GM21423 (cell line): ENCODE results near the gene NUDT22.

Experiments
- ATAC-seq: cut with Tn5 transposase; IDR thresholded peaks from one replicate; pipeline ENCODE4 v1.9.1; 2021; ENCODE audit warnings: mild to moderate bottlenecking, moderate library complexity; ENCODE audit not compliant: unreplicated experiment

Gene NUDT22

GRCh38 chr11:64226507-64227051 is 505 bp downstream of the NUDT22 start:
- ATAC-seq, result peak; percentile 27

GRCh38 chr11:64227405-64227956 is 1.4 kb downstream of the NUDT22 start:
- ATAC-seq, result no peak

- ATAC-seq, result no peak
Observed at GRCh38 chr11:64229090-64229743, 3.1 kb downstream of the NUDT22 start.

- ATAC-seq, result no peak
Observed at GRCh38 chr11:64229744-64230170, 3.7 kb downstream of the NUDT22 start.

- peak; percentile 43 for ATAC-seq
Observed at GRCh38 chr11:64230171-64230984, 4.3 kb downstream of the NUDT22 start, which contains the start of gene DNAJC4. Gene DNAJC4 (plus strand): TSS chr11:64230548. CDS start chr11:64230855, 307 bp downstream.

- ATAC-seq, result no peak
Observed at GRCh38 chr11:64230985-64231365, 4.9 kb downstream of the NUDT22 start.

GRCh38 chr11:64231546-64231945 is 5.5 kb downstream of the NUDT22 start:
- ATAC-seq, result no peak

GRCh38 chr11:64232182-64232966 is 6.3 kb downstream of the NUDT22 start:
- no peak for ATAC-seq

GRCh38 chr11:64232967-64233315 is 6.9 kb downstream of the NUDT22 start:
- ATAC-seq, result no peak

- ATAC-seq, result peak; percentile 37
Observed at GRCh38 chr11:64233913-64234586, 8.0 kb downstream of the NUDT22 start, which contains the start of gene VEGFB. Gene VEGFB (plus strand): TSS chr11:64234584. CDS start chr11:64234834, 250 bp downstream.

GRCh38 chr11:64234647-64235379 is 8.7 kb downstream of the NUDT22 start:
- no peak for ATAC-seq

GRCh38 chr11:64235437-64236161 is 9.5 kb downstream of the NUDT22 start:
- ATAC-seq, result no peak

- ATAC-seq, result no peak
Observed at GRCh38 chr11:64237484-64237951, 11.4 kb downstream of the NUDT22 start.

GRCh38 chr11:64238076-64238475 is 12.0 kb downstream of the NUDT22 start:
- no peak for ATAC-seq

GRCh38 chr11:64238999-64239398 is 12.9 kb downstream of the NUDT22 start:
- no peak for ATAC-seq

GRCh38 chr11:64239662-64240434 is 13.8 kb downstream of the NUDT22 start:
- ATAC-seq, result no peak

- ATAC-seq, result peak; percentile 47
Observed at GRCh38 chr11:64240435-64241240, 14.6 kb downstream of the NUDT22 start, which contains the start of gene FKBP2. Gene FKBP2 (plus strand): TSS chr11:64241095. CDS start chr11:64242388, 1,293 bp downstream.
